NCI-H1436 (cell line): ENCODE results near the gene TBC1D7.

Source experiments
- DNase-seq: peaks from one replicate; lab custom pipeline; 2025; lab: John Stamatoyannopoulos, UW

The TBC1D7 gene

DNA sequence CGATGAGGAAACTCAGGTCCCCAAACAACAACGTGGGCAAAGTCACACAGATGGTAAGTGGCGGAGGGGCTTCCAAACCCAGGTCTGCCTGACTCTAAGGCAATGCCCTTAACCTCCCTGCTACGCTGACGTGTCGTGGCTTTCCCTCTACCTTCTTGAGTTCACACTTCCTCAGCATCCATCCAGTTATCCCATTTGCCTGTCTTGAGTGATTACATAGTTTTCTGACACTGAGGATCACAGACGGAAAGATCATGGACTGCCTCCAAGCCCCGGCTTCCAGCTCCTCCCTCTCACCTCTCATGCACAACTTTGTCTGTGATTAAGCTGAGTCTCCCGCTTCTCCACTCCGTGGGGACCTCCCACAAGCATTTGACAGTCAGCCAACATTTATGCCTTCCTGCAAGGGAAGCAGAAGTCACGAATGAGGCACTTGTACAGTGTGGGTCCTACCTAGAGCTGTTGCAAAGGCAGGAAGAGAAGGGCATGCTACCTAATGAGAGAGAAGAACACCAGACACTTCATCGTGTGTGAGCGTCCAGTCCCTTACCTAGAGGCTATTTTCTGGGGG, 33.8 kb downstream of the TBC1D7 start:
- no peak for DNase-seq

GRCh38 chr6:13292774-13293173, 35.6 kb downstream of the TBC1D7 start:
- DNase-seq = no peak

GRCh38 chr6:13290335-13290734, 38.0 kb downstream of the TBC1D7 start:
- DNase-seq = no peak

GRCh38 chr6:13289789-13290318, 38.5 kb downstream of the TBC1D7 start:
- DNase-seq = no peak

DNA sequence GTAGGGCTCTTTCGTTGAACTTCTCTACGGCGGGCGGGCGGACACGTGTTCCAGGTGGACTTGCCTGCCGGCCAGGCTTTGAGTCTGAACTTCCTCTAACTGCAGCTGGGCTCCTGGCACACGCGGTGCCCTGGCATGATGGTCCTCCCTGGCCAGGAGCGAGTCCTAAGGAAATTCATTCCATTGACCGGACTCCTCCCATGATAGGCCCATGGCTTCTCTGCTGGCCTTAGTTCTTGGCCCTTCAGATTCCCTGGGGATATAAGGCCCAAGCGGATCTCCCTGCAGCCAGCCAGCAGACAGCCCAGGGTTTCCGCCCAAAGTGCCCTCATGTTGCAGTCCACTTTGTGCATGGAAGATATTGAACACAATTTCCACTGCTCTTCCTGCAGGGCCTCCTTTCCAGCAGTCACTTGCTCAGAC, 39.4 kb downstream of the TBC1D7 start:
- no peak for DNase-seq

- DNase-seq = no peak
These were observed 39.9 kb downstream of the TBC1D7 start for GRCh38 chr6:13288481-13288880.

GRCh38 chr6:13287104-13287503, 41.2 kb downstream of the TBC1D7 start:
- no peak for DNase-seq

DNA sequence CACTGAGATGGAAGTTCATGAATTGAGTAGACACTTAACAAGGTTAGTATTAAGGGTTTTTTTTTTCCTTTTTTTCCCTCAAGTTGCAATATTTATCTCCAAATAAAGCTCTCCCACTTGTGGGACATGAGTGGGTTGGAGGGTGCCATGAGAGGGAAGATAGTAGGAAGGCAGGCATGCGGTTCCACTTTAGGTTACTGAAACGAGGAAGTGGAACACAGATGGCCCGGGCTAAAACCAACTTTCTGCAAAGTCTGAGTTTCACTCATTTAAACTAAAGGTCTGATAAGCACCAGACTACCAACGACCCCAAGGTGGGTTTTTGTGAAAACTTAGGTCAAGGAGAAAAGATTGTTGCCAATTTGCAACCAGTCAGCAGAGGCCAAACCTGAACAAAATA, 42.2 kb downstream of the TBC1D7 start:
- no peak for DNase-seq

- no peak for DNase-seq
These were observed 42.6 kb downstream of the TBC1D7 start for GRCh38 chr6:13285705-13286104.

GRCh38 chr6:13284646-13285045, 43.7 kb downstream of the TBC1D7 start:
- no peak for DNase-seq

DNA sequence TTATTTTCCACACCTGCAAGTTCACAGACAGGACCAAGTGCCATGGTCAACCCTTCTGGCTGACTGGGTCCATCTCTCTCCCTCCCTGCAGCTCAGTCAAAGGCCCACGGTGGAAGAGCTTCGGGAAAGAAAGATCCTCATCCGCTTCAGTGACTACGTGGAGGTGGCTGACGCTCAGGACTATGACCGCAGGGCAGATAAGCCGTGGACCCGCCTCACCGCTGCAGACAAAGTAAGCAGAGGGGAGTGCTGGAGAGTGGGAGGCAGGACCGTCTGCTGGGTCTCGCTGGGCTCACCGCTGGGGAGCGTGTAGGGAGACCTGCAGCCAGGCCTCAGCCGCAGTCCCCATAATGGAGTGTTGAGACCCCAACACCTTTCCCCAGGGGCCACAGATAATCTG, 45.0 kb downstream of the TBC1D7 start:
- DNase-seq = no peak

DNA sequence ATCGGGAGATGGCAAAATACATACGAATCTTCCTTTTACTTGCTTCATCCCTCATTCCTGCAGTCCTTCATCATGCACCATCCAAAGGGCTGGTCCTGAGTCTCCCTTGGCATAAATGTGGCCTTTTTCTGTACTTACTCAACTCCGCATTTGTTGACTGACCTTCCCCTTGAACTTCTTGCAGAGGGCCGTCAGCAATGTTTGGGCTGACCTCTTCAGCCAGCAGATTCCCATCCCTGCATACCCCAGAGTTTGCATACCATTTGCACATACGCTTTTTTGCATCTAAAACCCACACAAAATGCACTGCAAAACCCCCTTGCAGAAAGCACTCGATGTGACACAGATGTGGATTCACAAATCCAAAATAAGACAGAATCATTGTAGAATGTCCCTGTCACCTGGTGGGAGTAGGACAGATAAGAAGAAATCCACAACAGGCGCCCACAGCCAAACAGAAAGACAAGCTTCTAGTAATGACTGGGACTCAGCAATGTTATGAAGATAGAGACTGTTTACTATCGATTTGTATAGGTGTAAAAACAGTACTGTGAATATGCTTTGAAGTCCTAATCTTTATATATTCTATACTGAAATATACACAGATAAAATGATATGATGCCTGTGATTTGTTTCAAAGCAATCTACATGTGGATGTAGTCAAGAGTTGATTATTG, 45.8 kb downstream of the TBC1D7 start:
- no peak for DNase-seq

DNA sequence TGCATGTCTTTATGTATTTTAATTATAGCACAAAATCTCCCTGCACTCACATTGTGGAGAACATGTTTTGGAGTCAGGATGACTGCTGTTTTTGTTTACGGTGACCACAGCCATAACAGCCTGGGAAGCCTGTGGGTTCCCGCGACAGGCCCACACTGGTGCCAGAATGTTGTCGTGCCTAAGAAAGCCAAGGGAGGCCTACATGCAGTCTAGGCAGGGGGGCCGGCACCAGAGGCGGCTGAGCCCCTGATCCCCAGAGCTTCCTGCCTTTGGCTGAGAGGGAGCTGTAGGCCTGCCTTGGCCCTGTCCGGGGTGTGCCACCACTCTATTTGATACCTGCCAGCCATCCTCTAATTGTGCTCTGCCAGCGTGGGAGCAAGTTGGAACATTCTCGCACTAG, 46.7 kb downstream of the TBC1D7 start:
- no peak for DNase-seq

- DNase-seq = no peak
These were observed 48.1 kb downstream of the TBC1D7 start for GRCh38 chr6:13280254-13280653.

DNA sequence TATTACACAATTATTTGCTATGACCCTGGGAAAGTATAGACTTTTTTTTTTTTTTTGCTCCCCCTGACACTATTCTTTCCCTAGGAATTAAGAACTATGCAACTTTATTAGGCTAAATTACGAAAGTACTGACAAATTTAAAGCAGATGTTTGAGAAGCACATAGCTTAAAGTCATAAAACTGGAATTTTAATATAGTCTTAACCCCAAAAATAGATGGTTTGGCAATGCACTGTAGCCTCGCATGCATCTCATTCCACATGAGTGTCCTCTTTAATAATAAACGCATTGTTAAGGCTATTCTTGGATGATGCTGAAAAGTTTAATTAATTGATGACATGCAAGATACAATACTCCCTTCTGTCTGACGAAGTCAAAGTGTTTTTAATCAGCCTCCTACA, 49.3 kb downstream of the TBC1D7 start:
- DNase-seq = no peak

DNA sequence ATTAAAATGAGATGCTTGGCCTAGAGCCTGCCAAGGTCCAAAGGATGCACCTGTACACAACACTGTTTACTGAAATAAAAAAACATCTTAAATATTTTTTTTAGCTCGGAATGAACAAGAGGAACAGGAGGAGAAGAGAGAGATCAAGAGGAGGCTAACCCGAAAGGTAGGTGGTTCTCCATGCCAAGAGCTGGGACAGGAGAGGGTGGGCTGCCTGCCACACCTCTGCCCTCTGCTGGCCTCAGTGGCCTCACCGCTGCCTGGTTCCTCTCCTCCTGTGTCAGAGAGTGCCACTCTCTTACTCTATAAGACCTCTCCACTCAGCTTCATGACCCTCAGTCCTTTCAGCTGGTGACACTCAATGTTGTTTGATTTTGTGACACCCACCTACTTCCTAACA, 50.2 kb downstream of the TBC1D7 start:
- DNase-seq = no peak

DNA sequence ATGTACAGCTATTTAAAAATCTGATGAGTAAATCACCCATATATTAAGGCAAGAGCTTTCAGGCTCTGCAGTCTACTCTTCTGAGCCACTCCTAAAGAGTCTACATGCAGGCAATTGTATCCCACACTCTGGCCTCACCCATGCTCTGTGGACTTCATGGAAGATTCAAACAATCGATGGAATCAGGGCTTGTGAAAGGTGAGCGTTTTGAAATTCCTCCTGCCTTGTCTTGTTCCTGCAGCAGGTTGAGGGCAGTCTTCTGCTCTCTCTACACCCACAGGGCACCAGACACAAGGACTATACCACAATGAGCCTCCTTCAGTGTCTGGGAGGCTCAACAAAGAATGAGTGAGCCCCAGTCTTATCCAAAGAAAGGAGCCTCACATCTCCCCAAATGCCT, 51.1 kb downstream of the TBC1D7 start:
- DNase-seq = no peak

DNA sequence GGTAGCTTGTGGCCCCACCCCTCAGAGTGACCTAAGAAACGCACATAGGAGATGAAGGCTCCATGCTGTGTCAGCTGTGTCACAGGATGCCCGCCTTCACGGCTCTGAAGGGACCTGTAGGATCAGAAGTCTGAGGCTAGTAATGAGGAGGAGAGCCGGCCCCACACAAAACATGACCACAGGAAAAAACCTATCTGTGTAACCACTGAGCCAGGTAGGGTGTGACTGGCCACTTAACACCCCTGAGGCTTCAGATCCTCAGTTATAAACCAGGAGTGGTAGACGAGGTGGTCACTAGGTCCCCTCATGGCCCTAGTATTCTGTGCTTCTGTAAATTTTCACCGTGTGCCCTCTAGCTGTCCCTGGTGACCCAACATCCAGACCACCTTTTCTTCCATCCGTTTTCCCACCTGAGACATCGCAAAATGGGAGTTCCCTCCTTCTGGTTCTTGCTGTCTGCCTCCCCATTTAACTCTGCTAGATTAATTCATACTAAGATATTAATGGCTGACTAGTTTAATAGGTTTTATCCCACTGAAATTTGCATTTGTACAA, 52.8 kb downstream of the TBC1D7 start:
- no peak for DNase-seq

GRCh38 chr6:13274707-13275434, 53.5 kb downstream of the TBC1D7 start:
- DNase-seq = no peak

DNA sequence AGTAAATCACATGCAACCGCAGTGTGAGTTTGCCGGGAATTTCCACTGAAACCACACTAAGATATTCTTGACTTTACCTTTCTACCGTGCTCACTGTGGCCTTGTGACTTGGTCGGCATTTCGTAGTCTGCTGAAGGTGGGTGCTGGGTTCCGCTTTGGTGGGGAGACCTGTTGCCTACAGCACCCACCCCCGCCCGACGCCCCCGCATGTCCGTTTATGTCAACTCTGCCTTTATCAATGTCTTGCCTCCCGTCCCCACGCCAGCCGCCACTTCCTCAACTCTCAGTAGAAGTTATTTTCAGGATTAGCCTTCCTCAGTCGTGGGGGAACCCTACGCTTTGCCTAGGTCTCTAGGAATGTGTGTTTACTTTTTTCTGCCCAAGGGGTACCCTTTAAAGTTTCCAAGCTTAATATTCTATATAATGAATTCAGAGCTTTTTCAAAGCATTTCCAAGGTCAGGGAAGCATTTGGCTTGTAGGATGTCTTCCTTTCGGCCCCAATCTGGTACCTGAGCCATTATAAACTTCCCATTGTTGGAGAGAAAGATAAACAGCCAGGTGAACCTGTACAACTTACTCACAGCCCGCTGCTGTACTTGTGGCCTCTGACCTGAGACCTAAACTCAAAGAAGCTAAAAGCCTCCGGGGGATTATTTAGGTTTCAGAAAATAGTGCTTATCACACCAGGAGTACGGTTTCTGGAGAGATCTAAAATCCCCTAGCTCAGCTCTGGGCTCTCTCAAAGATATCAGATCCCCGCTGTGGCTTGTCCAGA, 54.2 kb downstream of the TBC1D7 start:
- DNase-seq = no peak

- no peak for DNase-seq
These were observed 55.0 kb downstream of the TBC1D7 start for GRCh38 chr6:13273202-13273930.
